ENCODE measurements around the gene HNRNPC.

The HNRNPC gene

GRCh38 chr14:21309956-21310355, 40.7 kb upstream of the HNRNPC start:
- Histone ChIP-seq H3K27me3 (ENCODE audit: control insufficient read depth in 1 of 2, insufficient read depth in 1 of 2, low read length in 2 of 2) (peaks cover 0 to 12% of the 10 kb centered on the region in 2 experiments), H3K4me1 (ENCODE audit: control insufficient read depth, insufficient read depth, low read depth, low read length) (no peaks in the 10 kb centered on the region), H2AK5ac (ENCODE audit: low read length, severe bottlenecking) (no peak overlapping the region), H3K18ac (ENCODE audit: low read depth in 1 of 2, low read length in 2 of 2) (no peak overlapping the region), H2BK120ac (ENCODE audit: low read depth, low read length) (no peak overlapping the region), H2BK5ac (ENCODE audit: low read depth, low read length, poor library complexity, severe bottlenecking) (no peak overlapping the region), H3K27ac (ENCODE audit: low read length, poor library complexity, severe bottlenecking) (no peak overlapping the region), H3K14ac (ENCODE audit: low read length in 2 of 2) (no peak overlapping the region), H4K8ac (ENCODE audit: low read length) (no peak overlapping the region), H3K4me2 (ENCODE audit: low read length, poor library complexity, severe bottlenecking) (no peak overlapping the region), H3K23ac (ENCODE audit: low read length in 2 of 2) (no peak overlapping the region), H3K4me3 (ENCODE audit: insufficient read depth in 1 of 2, low read depth in 1 of 2, low read length in 2 of 2) (no peak overlapping the region), H2BK12ac (ENCODE audit: low read length in 2 of 2) (no peak overlapping the region), H3K9me3 (ENCODE audit: control insufficient read depth, low read length) (no peaks in the 10 kb centered on the region), H2AFZ (ENCODE audit: low read depth, low read length) (no peak overlapping the region), H3K36me3 (ENCODE audit: control insufficient read depth in 1 of 2, insufficient read depth in 2 of 2, low read depth in 1 of 2, low read length in 2 of 2) (no peaks in the 10 kb centered on the region), H4K91ac (ENCODE audit: low read length) (no peak overlapping the region), H3K79me1 (replicated peaks; ENCODE audit: low read length, poor library complexity, severe bottlenecking) (no peaks in the 10 kb centered on the region), H2BK15ac (ENCODE audit: low read depth, poor library complexity, severe bottlenecking) (no peak overlapping the region), H3K9ac (ENCODE audit: low read length) (no peak overlapping the region), H3K4ac (ENCODE audit: low read depth in 1 of 2, low read length in 2 of 2) (no peak overlapping the region)
- WGBS = no CpG with 5 or more reads among the region's 3 CpGs
- no peak for DNase-seq

GRCh38 chr14:21309238-21309636, 40.0 kb upstream of the HNRNPC start:
- no peak overlapping the region for H4K91ac ChIP-seq (ENCODE audit: low read length)
- H3K4me1 ChIP-seq (ENCODE audit: control insufficient read depth, insufficient read depth, low read depth, low read length) = no peaks in the 10 kb centered on the region
- no peak overlapping the region for H2BK120ac ChIP-seq (ENCODE audit: low read depth, low read length)
- WGBS = 74% methylated on average over 6 of the region's 8 CpGs
- H3K36me3 ChIP-seq (ENCODE audit: control insufficient read depth in 1 of 2, insufficient read depth in 2 of 2, low read depth in 1 of 2, low read length in 2 of 2) = no peaks in the 10 kb centered on the region
- peak overlapping the region; percentile 61 for H3K9ac ChIP-seq (ENCODE audit: low read length)
- no peak overlapping the region for H3K14ac ChIP-seq (ENCODE audit: low read length in 2 of 2)
- H4K8ac ChIP-seq (ENCODE audit: low read length) = peak overlapping the region; percentile 75
- H3K4me2 ChIP-seq (ENCODE audit: low read length, poor library complexity, severe bottlenecking) = peak overlapping the region; percentile 74
- H3K27ac ChIP-seq (ENCODE audit: low read length, poor library complexity, severe bottlenecking) = no peak overlapping the region
- H2BK12ac ChIP-seq (ENCODE audit: low read length in 2 of 2) = no peak overlapping the region
- H2BK15ac ChIP-seq (ENCODE audit: low read depth, poor library complexity, severe bottlenecking) = no peak overlapping the region
- peaks cover 0 to 12% of the 10 kb centered on the region in 2 experiments for H3K27me3 ChIP-seq (ENCODE audit: control insufficient read depth in 1 of 2, insufficient read depth in 1 of 2, low read length in 2 of 2)
- H3K79me1 ChIP-seq (replicated peaks; ENCODE audit: low read length, poor library complexity, severe bottlenecking) = no peaks in the 10 kb centered on the region
- H2AFZ ChIP-seq (ENCODE audit: low read depth, low read length) = no peak overlapping the region
- peak overlapping the region in 1 of 2 experiments; percentile 53 for H3K4me3 ChIP-seq (ENCODE audit: insufficient read depth in 1 of 2, low read depth in 1 of 2, low read length in 2 of 2)
- no peak overlapping the region for H2AK5ac ChIP-seq (ENCODE audit: low read length, severe bottlenecking)
- peak overlapping the region in 1 of 2 experiments; percentile 68 for H3K18ac ChIP-seq (ENCODE audit: low read depth in 1 of 2, low read length in 2 of 2)
- no peak overlapping the region for H2BK5ac ChIP-seq (ENCODE audit: low read depth, low read length, poor library complexity, severe bottlenecking)
- no peaks in the 10 kb centered on the region for H3K9me3 ChIP-seq (ENCODE audit: control insufficient read depth, low read length)
- DNase-seq = no peak
- no peak overlapping the region for H3K4ac ChIP-seq (ENCODE audit: low read depth in 1 of 2, low read length in 2 of 2)
- H3K23ac ChIP-seq (ENCODE audit: low read length in 2 of 2) = no peak overlapping the region

GRCh38 chr14:21308479-21309237, 39.4 kb upstream of the HNRNPC start:
- Histone ChIP-seq H2AK5ac (ENCODE audit: low read length, severe bottlenecking) (no peak overlapping the region), H3K23ac (ENCODE audit: low read length in 2 of 2) (no peak overlapping the region), H3K9me3 (ENCODE audit: control insufficient read depth, low read length) (no peaks in the 10 kb centered on the region), H3K9ac (ENCODE audit: low read length) (peak overlapping the region; percentile 61), H4K91ac (ENCODE audit: low read length) (no peak overlapping the region), H2BK12ac (ENCODE audit: low read length in 2 of 2) (no peak overlapping the region), H2AFZ (ENCODE audit: low read depth, low read length) (peak overlapping the region; percentile 2), H3K4ac (ENCODE audit: low read depth in 1 of 2, low read length in 2 of 2) (no peak overlapping the region), H3K4me3 (ENCODE audit: insufficient read depth in 1 of 2, low read depth in 1 of 2, low read length in 2 of 2) (peak overlapping the region in 1 of 2 experiments; percentile 53), H3K18ac (ENCODE audit: low read depth in 1 of 2, low read length in 2 of 2) (peak overlapping the region in 1 of 2 experiments; percentile 68), H2BK5ac (ENCODE audit: low read depth, low read length, poor library complexity, severe bottlenecking) (no peak overlapping the region), H3K79me1 (replicated peaks; ENCODE audit: low read length, poor library complexity, severe bottlenecking) (no peaks in the 10 kb centered on the region), H3K14ac (ENCODE audit: low read length in 2 of 2) (no peak overlapping the region), H3K27ac (ENCODE audit: low read length, poor library complexity, severe bottlenecking) (peak overlapping the region; percentile 20), H3K27me3 (ENCODE audit: control insufficient read depth in 1 of 2, insufficient read depth in 1 of 2, low read length in 2 of 2) (peaks cover 0 to 11% of the 10 kb centered on the region in 2 experiments), H4K8ac (ENCODE audit: low read length) (peak overlapping the region; percentile 75), H3K4me2 (ENCODE audit: low read length, poor library complexity, severe bottlenecking) (peak overlapping the region; percentile 74), H2BK120ac (ENCODE audit: low read depth, low read length) (no peak overlapping the region), H3K36me3 (ENCODE audit: control insufficient read depth in 1 of 2, insufficient read depth in 2 of 2, low read depth in 1 of 2, low read length in 2 of 2) (no peaks in the 10 kb centered on the region), H3K4me1 (ENCODE audit: control insufficient read depth, insufficient read depth, low read depth, low read length) (no peaks in the 10 kb centered on the region), H2BK15ac (ENCODE audit: low read depth, poor library complexity, severe bottlenecking) (no peak overlapping the region)
- WGBS = 5% methylated on average over 16 of the region's 16 CpGs
- DNase-seq = peak; percentile 82

GRCh38 chr14:21308132-21308478, 38.9 kb upstream of the HNRNPC start:
- no peaks in the 10 kb centered on the region for H3K4me1 ChIP-seq (ENCODE audit: control insufficient read depth, insufficient read depth, low read depth, low read length)
- no peak overlapping the region for H4K91ac ChIP-seq (ENCODE audit: low read length)
- H2AK5ac ChIP-seq (ENCODE audit: low read length, severe bottlenecking) = no peak overlapping the region
- H3K18ac ChIP-seq (ENCODE audit: low read depth in 1 of 2, low read length in 2 of 2) = no peak overlapping the region
- DNase-seq = no peak
- H3K9ac ChIP-seq (ENCODE audit: low read length) = no peak overlapping the region
- no peak overlapping the region for H4K8ac ChIP-seq (ENCODE audit: low read length)
- peak overlapping the region in 1 of 2 experiments; percentile 53 for H3K4me3 ChIP-seq (ENCODE audit: insufficient read depth in 1 of 2, low read depth in 1 of 2, low read length in 2 of 2)
- no peak overlapping the region for H2BK12ac ChIP-seq (ENCODE audit: low read length in 2 of 2)
- H2BK15ac ChIP-seq (ENCODE audit: low read depth, poor library complexity, severe bottlenecking) = no peak overlapping the region
- no peak overlapping the region for H2AFZ ChIP-seq (ENCODE audit: low read depth, low read length)
- H3K14ac ChIP-seq (ENCODE audit: low read length in 2 of 2) = no peak overlapping the region
- no peaks in the 10 kb centered on the region for H3K9me3 ChIP-seq (ENCODE audit: control insufficient read depth, low read length)
- no peak overlapping the region for H2BK5ac ChIP-seq (ENCODE audit: low read depth, low read length, poor library complexity, severe bottlenecking)
- H3K4me2 ChIP-seq (ENCODE audit: low read length, poor library complexity, severe bottlenecking) = peak overlapping the region; percentile 74
- H2BK120ac ChIP-seq (ENCODE audit: low read depth, low read length) = no peak overlapping the region
- no peaks in the 10 kb centered on the region for H3K36me3 ChIP-seq (ENCODE audit: control insufficient read depth in 1 of 2, insufficient read depth in 2 of 2, low read depth in 1 of 2, low read length in 2 of 2)
- H3K27me3 ChIP-seq (ENCODE audit: control insufficient read depth in 1 of 2, insufficient read depth in 1 of 2, low read length in 2 of 2) = peaks cover 0 to 8% of the 10 kb centered on the region in 2 experiments
- no peak overlapping the region for H3K27ac ChIP-seq (ENCODE audit: low read length, poor library complexity, severe bottlenecking)
- H3K23ac ChIP-seq (ENCODE audit: low read length in 2 of 2) = no peak overlapping the region
- no peak overlapping the region for H3K4ac ChIP-seq (ENCODE audit: low read depth in 1 of 2, low read length in 2 of 2)
- H3K79me1 ChIP-seq (replicated peaks; ENCODE audit: low read length, poor library complexity, severe bottlenecking) = no peaks in the 10 kb centered on the region

Measured in mesenchymal stem cell (in vitro differentiated cells and primary cell).